SU-DHL-6 (cell line): ENCODE results near the gene KCTD18.

Source experiments
- H2AFZ ChIP-seq: fragments of 200-600 bp; sonication (generic); 2 replicates; pipeline ENCODE4 v1.6.1; 2014; ENCODE audit warnings: low read depth, mild to moderate bottlenecking, moderate library complexity, mixed read lengths, antibody characterized with exemption, low read length; ENCODE audit not compliant: severe bottlenecking
- H3F3A ChIP-seq: fragments of 200-600 bp; shearing (Covaris generic); 2 replicates; pipeline ENCODE4 v1.6.0; 2016; ENCODE audit warnings: antibody characterized with exemption, mild to moderate bottlenecking; ENCODE audit not compliant: insufficient read depth
- H3K27ac ChIP-seq: fragments of 200-600 bp; sonication (generic); 2 replicates; pipeline ENCODE4 v1.5.1; 2016; ENCODE audit warnings: low read depth, mild to moderate bottlenecking, low read length, moderate library complexity, mixed read lengths
- H3K27me3 ChIP-seq: fragments of 200-600 bp; sonication (generic), shearing (Covaris generic); 2 replicates; pipeline ENCODE4 v1.6.0; 2014; ENCODE audit warnings: mild to moderate bottlenecking, low read length
- H3K36me3 ChIP-seq: fragments of 200-600 bp; sonication (generic); 2 replicates; pipeline ENCODE4 v1.6.1; 2014; ENCODE audit warnings: mild to moderate bottlenecking, low read length, mixed read lengths
- H3K4me2 ChIP-seq: fragments of 300-600, 200-600 bp; shearing (Covaris generic), sonication (generic); 2 replicates; pipeline ENCODE4 v1.6.0; 2014; ENCODE audit warnings: low read length, low read depth, mild to moderate bottlenecking; ENCODE audit not compliant: poor library complexity, severe bottlenecking
- H3K4me3 ChIP-seq: fragments of 200-600 bp; sonication (generic); 2 replicates; pipeline ENCODE4 v1.5.1; 2014; ENCODE audit warnings: antibody characterized with exemption, low read length, mild to moderate bottlenecking, mixed read lengths; ENCODE audit not compliant: insufficient read depth, poor library complexity, severe bottlenecking
- H3K79me2 ChIP-seq: fragments of 200-600 bp; sonication (generic); 2 replicates; pipeline ENCODE4 v1.6.1; 2014; ENCODE audit warnings: mild to moderate bottlenecking, low read length, moderate library complexity; ENCODE audit not compliant: insufficient read depth
- H3K9ac ChIP-seq: fragments of 200-600 bp; sonication (generic); 2 replicates; pipeline ENCODE4 v1.7.0; 2014; ENCODE audit warnings: mild to moderate bottlenecking, low read length
- H3K9me2 ChIP-seq: fragments of 200-600 bp; sonication (generic); replicated peaks from 2 replicates; pipeline ENCODE4 v1.6.1; 2014; ENCODE audit warnings: low read length; ENCODE audit not compliant: insufficient read depth
- H3K9me3 ChIP-seq: fragments of 200-600 bp; sonication (generic); 2 replicates; pipeline ENCODE4 v1.6.1; 2014; ENCODE audit warnings: low read length, mixed read lengths; ENCODE audit not compliant: insufficient read depth
- H4K20me1 ChIP-seq: fragments of 200-600 bp; sonication (generic); 2 replicates; pipeline ENCODE4 v1.6.1; 2014; ENCODE audit warnings: low read depth, mild to moderate bottlenecking, antibody characterized with exemption, low read length, moderate library complexity, mixed read lengths
- CTCF ChIP-seq: fragments of 200-600 bp; sonication (generic); IDR thresholded peaks from one replicate; pipeline ENCODE4 v1.5.1; 2017; ENCODE audit warnings: antibody characterized with exemption, mild to moderate bottlenecking, low read length, moderate library complexity; ENCODE audit not compliant: insufficient read depth, poor library complexity, severe bottlenecking
- EZH2phosphoT487 ChIP-seq: fragments of 200-600 bp; sonication (generic), shearing (Covaris generic); conservative IDR thresholded peaks from 2 replicates; pipeline ENCODE4 v1.6.1; 2018; ENCODE audit warnings: mild to moderate bottlenecking, antibody characterized with exemption, low read length, moderate library complexity, mixed read lengths

KCTD18 gene

GRCh38 chr2:200492656-200493055 lies 17.2 kb downstream of the KCTD18 start:
- Histone ChIP-seq H3F3A (no peaks in the 10 kb centered on the region), H3K27ac (no peak overlapping the region), H3K9me3 (no peaks in the 10 kb centered on the region), H3K4me2 (no peak overlapping the region), H3K79me2 (no peaks in the 10 kb centered on the region), H3K27me3 (no peaks in the 10 kb centered on the region), H4K20me1 (no peaks in the 10 kb centered on the region), H3K4me3 (no peak overlapping the region), H3K9me2 (no peaks in the 10 kb centered on the region), H2AFZ (no peak overlapping the region), H3K36me3 (peaks cover 15% of the 10 kb centered on the region; the same call in 1 of the 2 replicates), H3K9ac (no peak overlapping the region)
- TF ChIP-seq EZH2phosphoT487 (no peak), CTCF (no peak)

- H3K27me3 ChIP-seq: no peaks in the 10 kb centered on the region
- H4K20me1 ChIP-seq: no peaks in the 10 kb centered on the region
- 0 out of 2 replicates have a peak, but pooled peaks cover 6% of the 10 kb centered on the region for H3K36me3 ChIP-seq
These were observed 19.9 kb downstream of the KCTD18 start for GRCh38 chr2:200490001-200490400.

GRCh38 chr2:200488169-200488568 lies 21.7 kb downstream of the KCTD18 start:
- no peak overlapping the region for H3K27ac ChIP-seq
- H3K4me2 ChIP-seq: no peak overlapping the region
- H3K9me2 ChIP-seq: no peaks in the 10 kb centered on the region
- no peak overlapping the region for H3K9ac ChIP-seq
- no peak overlapping the region for H3K4me3 ChIP-seq
- no peaks in the 10 kb centered on the region for H4K20me1 ChIP-seq
- no peaks in the 10 kb centered on the region for H3F3A ChIP-seq
- TF ChIP-seq EZH2phosphoT487: no peak
- no peak for TF ChIP-seq CTCF
- H2AFZ ChIP-seq: no peak overlapping the region
- no peaks in the 10 kb centered on the region for H3K79me2 ChIP-seq
- no peaks in the 10 kb centered on the region for H3K27me3 ChIP-seq
- H3K36me3 ChIP-seq: 0 out of 2 replicates have a peak, but pooled peaks cover 6% of the 10 kb centered on the region
- H3K9me3 ChIP-seq: no peaks in the 10 kb centered on the region

More at GRCh38 chr2:200490001-200490400, 19.9 kb downstream of the KCTD18 start:
- H2AFZ ChIP-seq: no peak overlapping the region
- no peak overlapping the region for H3K4me3 ChIP-seq
- no peak overlapping the region for H3K9ac ChIP-seq
- no peak overlapping the region for H3K27ac ChIP-seq
- no peak overlapping the region for H3K4me2 ChIP-seq
- TF ChIP-seq CTCF: no peak
- no peak for TF ChIP-seq EZH2phosphoT487
- no peaks in the 10 kb centered on the region for H3F3A ChIP-seq
- H3K79me2 ChIP-seq: no peaks in the 10 kb centered on the region
- no peaks in the 10 kb centered on the region for H3K9me2 ChIP-seq
- H3K9me3 ChIP-seq: no peaks in the 10 kb centered on the region
